H1 (cell line): ENCODE measurements around the gene ARSI. TPM values are rescaled to one million over a fixed set of nuclear protein-coding genes. Genes with fewer than 3 reads are reported as not detected.

ENCODE experiments used
- CTCF ChIA-PET: fragments of 300-600 bp; sonication (Branson Sonifier 250); formaldehyde crosslinking; loops from one replicate; lab custom pipeline; 2021; ENCODE audit not compliant: partially characterized antibody; lab: Charles Lee
- POLR2A ChIA-PET: fragments of 300-600 bp; sonication (Branson Sonifier 250); formaldehyde crosslinking; loops from one replicate; lab custom pipeline; 2021; ENCODE audit warnings: inconsistent platforms; ENCODE audit not compliant: partially characterized antibody; lab: Charles Lee
- DNase-seq, 2 experiments: peaks; one replicate each; pipeline versions ENCODE4 v3.0.0 to v3.0.0-alpha.2; 2010 to 2022; ENCODE audit warnings: low spot score in 2 of 2, low read depth in 1 of 2, mixed read lengths in 1 of 2
- FAIRE-seq: peaks from 2 replicates; lab custom pipeline; 2011; peaks lifted over from hg19 to GRCh38; lab: Jason Lieb, UNC
- H2AFZ ChIP-seq: 2 replicates; pipeline ENCODE4 v1.8.1; 2012; ENCODE audit warnings: low read length, inconsistent platforms
- H2AK5ac ChIP-seq: 2 replicates; pipeline ENCODE4 v1.6.1; 2013; ENCODE audit warnings: low read depth, low read length
- H2BK120ac ChIP-seq: replicated peaks from 2 replicates; pipeline ENCODE3; 2013; ENCODE audit warnings: low read depth, low read length, inconsistent platforms
- H2BK12ac ChIP-seq: 2 replicates; pipeline ENCODE4 v1.6.1; 2013; ENCODE audit warnings: low read depth, low read length
- H2BK15ac ChIP-seq: 2 replicates; pipeline ENCODE4 v1.6.1; 2013; ENCODE audit warnings: low read length
- H2BK20ac ChIP-seq: 2 replicates; pipeline ENCODE4 v1.6.1; 2013; ENCODE audit warnings: low read length
- H2BK5ac ChIP-seq: 2 replicates; pipeline ENCODE4 v1.6.1; 2013; ENCODE audit warnings: low read depth, low read length
- H3K14ac ChIP-seq: 2 replicates; pipeline ENCODE4 v1.6.1; 2013; ENCODE audit warnings: inconsistent platforms; ENCODE audit not compliant: insufficient read length
- H3K18ac ChIP-seq: 2 replicates; pipeline ENCODE4 v1.6.1; 2013; ENCODE audit warnings: low read length; ENCODE audit errors: extremely low read depth
- H3K23ac ChIP-seq: 2 replicates; pipeline ENCODE4 v1.6.1; 2013; ENCODE audit warnings: inconsistent platforms; ENCODE audit not compliant: insufficient read length
- H3K23me2 ChIP-seq: 2 replicates; pipeline ENCODE4 v1.6.1; 2013; ENCODE audit warnings: low read depth, low read length
- H3K27ac ChIP-seq: 2 replicates; pipeline ENCODE4 v1.6.1; 2011; ENCODE audit warnings: low read depth, low read length, inconsistent platforms
- H3K27me3 ChIP-seq, 4 experiments: replicated peaks in 1 of 4; 1 replicate in 1 of 4; 2 replicates in 3 of 4; pipeline versions ENCODE4 v1.6.1 to v1.8.1; 2011 to 2013; ENCODE audit warnings: low read length in 3 of 4, mild to moderate bottlenecking in 3 of 4, inconsistent platforms in 2 of 4, mixed read lengths in 2 of 4, moderate library complexity in 1 of 4; ENCODE audit not compliant: control insufficient read depth in 3 of 4, insufficient read depth in 3 of 4; ENCODE audit errors: extremely low read depth in 1 of 4
- H3K36me3 ChIP-seq, 4 experiments: 2 replicates each; pipeline versions ENCODE4 v1.6.1 to v1.8.1; 2011 to 2013; ENCODE audit warnings: mild to moderate bottlenecking in 4 of 4, low read length in 3 of 4, moderate library complexity in 2 of 4, control low read depth in 1 of 4, inconsistent platforms in 1 of 4; ENCODE audit not compliant: insufficient read depth in 4 of 4, control insufficient read depth in 2 of 4
- H3K4ac ChIP-seq: replicated peaks from 2 replicates; pipeline ENCODE3; 2013; ENCODE audit warnings: low read length, low read depth, mixed read lengths, inconsistent platforms; ENCODE audit not compliant: insufficient read length
- H3K4me1 ChIP-seq, 4 experiments: replicated peaks in 1 of 4; 1 replicate in 1 of 4; 2 replicates in 3 of 4; pipeline versions ENCODE4 v1.6.1 to v1.8.1; 2011 to 2013; ENCODE audit warnings: low read length in 3 of 4, inconsistent platforms in 2 of 4, mixed read lengths in 1 of 4; ENCODE audit not compliant: insufficient read depth in 4 of 4, control insufficient read depth in 3 of 4
- H3K4me2 ChIP-seq, 2 experiments: 2 replicates each; pipeline versions ENCODE4 v1.6.1 to v1.8.1; 2011 to 2013; ENCODE audit warnings: low read depth in 2 of 2, low read length in 2 of 2, control low read depth in 1 of 2, inconsistent platforms in 1 of 2, mild to moderate bottlenecking in 1 of 2; ENCODE audit not compliant: insufficient read depth in 1 of 2
- H3K4me3 ChIP-seq, 4 experiments: fragments of 200-600, 300-600 bp in 1 of 4; sonication (generic), shearing (Covaris generic), sonication (Bioruptor Twin) in 1 of 4; 2 replicates each; pipeline versions ENCODE4 v1.5.1 to v1.8.1; 2011 to 2016; ENCODE audit warnings: low read length in 4 of 4, low read depth in 3 of 4, control low read depth in 2 of 4, inconsistent platforms in 2 of 4, mild to moderate bottlenecking in 2 of 4, mixed read lengths in 1 of 4, moderate library complexity in 1 of 4; ENCODE audit not compliant: insufficient read depth in 2 of 4; ENCODE audit errors: extremely low read depth in 1 of 4
- H3K56ac ChIP-seq: replicated peaks from 2 replicates; pipeline ENCODE3; 2013; ENCODE audit warnings: low read depth, mild to moderate bottlenecking, mixed read lengths, low read length, inconsistent platforms; ENCODE audit not compliant: insufficient read length
- H3K79me1 ChIP-seq: 2 replicates; pipeline ENCODE4 v1.6.1; 2013; ENCODE audit warnings: low read depth, low read length, control low read depth
- H3K79me2 ChIP-seq, 2 experiments: 2 replicates each; pipeline versions ENCODE4 v1.6.1 to v1.8.1; 2012 to 2013; ENCODE audit warnings: low read length in 2 of 2, mild to moderate bottlenecking in 2 of 2, inconsistent platforms in 1 of 2; ENCODE audit not compliant: insufficient read depth in 2 of 2, control insufficient read depth in 1 of 2
- H3K9ac ChIP-seq, 4 experiments: replicated peaks in 1 of 4; 1 replicate in 1 of 4; 2 replicates in 3 of 4; pipeline versions ENCODE4 v1.6.1 to v1.8.1; 2011 to 2013; ENCODE audit warnings: low read depth in 3 of 4, low read length in 3 of 4, control low read depth in 2 of 4, mild to moderate bottlenecking in 2 of 4, moderate library complexity in 2 of 4, inconsistent platforms in 1 of 4; ENCODE audit errors: extremely low read depth in 1 of 4
- H3K9me3 ChIP-seq, 2 experiments: 2 replicates each; pipeline versions ENCODE4 v1.6.1 to v1.8.1; 2012 to 2013; ENCODE audit warnings: mild to moderate bottlenecking in 2 of 2, moderate library complexity in 2 of 2, control low read depth in 1 of 2, inconsistent platforms in 1 of 2, low read depth in 1 of 2, low read length in 1 of 2, mixed read lengths in 1 of 2; ENCODE audit not compliant: insufficient read depth in 2 of 2
- H4K20me1 ChIP-seq, 2 experiments: replicated peaks in 1 of 2; 2 replicates each; pipeline versions ENCODE3 to v1.8.1; 2011 to 2013; ENCODE audit warnings: inconsistent platforms in 2 of 2, low read length in 2 of 2, mild to moderate bottlenecking in 1 of 2; ENCODE audit not compliant: insufficient read depth in 2 of 2, control insufficient read depth in 1 of 2
- H4K5ac ChIP-seq: 2 replicates; pipeline ENCODE4 v1.6.1; 2013; ENCODE audit warnings: low read length, low read depth, mixed read lengths, inconsistent platforms; ENCODE audit not compliant: insufficient read length
- H4K8ac ChIP-seq: 2 replicates; pipeline ENCODE4 v1.8.0; 2013; ENCODE audit warnings: mild to moderate bottlenecking, moderate library complexity, low read length, inconsistent platforms; ENCODE audit not compliant: insufficient read depth; ENCODE audit errors: extremely low read depth
- H4K91ac ChIP-seq: replicated peaks from 2 replicates; pipeline ENCODE3; 2013; ENCODE audit warnings: low read length, mixed read lengths, inconsistent platforms; ENCODE audit not compliant: insufficient read length
- ASH2L ChIP-seq: fragments of 200-600, 300-600 bp; sonication (generic); IDR thresholded peaks from one replicate; pipeline ENCODE4 v1.7.1; 2017; ENCODE audit warnings: low read length
- CREB1 ChIP-seq: IDR thresholded peaks from 2 replicates; pipeline ENCODE4 v1.6.1; 2012; ENCODE audit warnings: inconsistent platforms
- CTCF ChIP-seq, 3 experiments: IDR thresholded peaks; 1 replicate in 2 of 3; 2 replicates in 1 of 3; pipeline versions ENCODE4 v1.5.1 to v1.6.1; 2011; ENCODE audit warnings: low read length in 3 of 3, mild to moderate bottlenecking in 3 of 3, inconsistent platforms in 2 of 3, low read depth in 1 of 3, moderate library complexity in 1 of 3; ENCODE audit not compliant: insufficient read depth in 1 of 3; ENCODE audit errors: control extremely low read depth in 1 of 3
- FOSL1 ChIP-seq: IDR thresholded peaks from 2 replicates; pipeline ENCODE4 v1.6.1; 2011; ENCODE audit warnings: mild to moderate bottlenecking, low read depth, low read length, moderate library complexity; ENCODE audit not compliant: insufficient read depth
- JUN ChIP-seq: IDR thresholded peaks from 2 replicates; pipeline ENCODE4 v1.6.1; 2011; ENCODE audit warnings: low read depth, mild to moderate bottlenecking, improper control_type of control experiment, low read length
- KDM5A ChIP-seq: fragments of 200-600 bp; IDR thresholded peaks from 2 replicates; pipeline ENCODE4 v1.7.1; 2012; ENCODE audit warnings: mild to moderate bottlenecking, low read length, inconsistent platforms, mixed read lengths
- PHF8 ChIP-seq: fragments of 200-600 bp; sonication (generic); conservative IDR thresholded peaks from 2 replicates; pipeline ENCODE4 v1.7.1; 2012; ENCODE audit warnings: low read depth, mild to moderate bottlenecking, inconsistent platforms, low read length, moderate library complexity
- RNF2 ChIP-seq: fragments of 200-900, 300-1000 bp; sonication (generic); IDR thresholded peaks from 2 replicates; pipeline ENCODE4 v1.7.1; 2016; ENCODE audit warnings: borderline replicate concordance, low read depth, mild to moderate bottlenecking, antibody characterized with exemption, low read length; ENCODE audit not compliant: poor library complexity, severe bottlenecking; ENCODE audit errors: missing control alignments
- SP2 ChIP-seq: IDR thresholded peaks from 2 replicates; pipeline ENCODE4 v1.6.1; 2012; ENCODE audit warnings: mild to moderate bottlenecking, low read length, inconsistent platforms
- ZNF274 ChIP-seq: IDR thresholded peaks from 2 replicates; pipeline ENCODE4 v1.7.0; 2012; ENCODE audit warnings: low read length, borderline replicate concordance; ENCODE audit errors: extremely low read depth
- WGBS, 2 experiments: shearing (Covaris generic) in 1 of 2; methylation state at CpG; one replicate each; pipeline versions ENCODE4 v1.1.6 to v1.1.7; 2013 to 2015; ENCODE audit warnings: low lambda C conversion rate in 2 of 2, mixed read lengths in 2 of 2, inconsistent platforms in 1 of 2, low coverage in 1 of 2, missing lambda C conversion rate in 1 of 2; ENCODE audit not compliant: insufficient replicate concordance in 2 of 2, insufficient coverage in 1 of 2, insufficient read length in 1 of 2; ENCODE audit errors: extremely low coverage in 1 of 2, missing lambda C conversion rate in 1 of 2; 5-methylcytosine and 5-hydroxymethylcytosine counted together
- polyA plus RNA-seq, 7 experiments: library from polyadenylated mRNA; depleted of rRNA in 3 of 7; stranded (reverse) in 5 of 7; unstranded in 2 of 7; fragments of >200 nt in 5 of 7; fragments of 200-250 nt in 2 of 7; gene quantifications; 1 replicate in 5 of 7; 2 replicates in 1 of 7; 4 replicates in 1 of 7; pipeline versions ENCODE4 v1.2.1 to v1.2.3, GENCODE V29; 2011 to 2013; ENCODE audit warnings: missing spikeins in 2 of 7, mixed read lengths in 2 of 7
- total RNA-seq: library from RNA; stranded (reverse); fragmentation: NEBNext Ultra II Directional; extraction: Animal tissue kit (Norgen Biotek cat#: 25700); gene quantifications from 2 replicates; pipeline ENCODE4 v1.2.1, GENCODE V29; 2021
- TF ChIP-seq, protein P1 (sequence below): IDR thresholded peaks from 2 replicates; pipeline ENCODE4 v1.6.1; 2012; ENCODE audit warnings: inconsistent platforms

The ARSI gene
- total and polyA plus RNA-seq, 2 of the 8 experiments (the other 6 are each of a cell fraction or from before 2014, with no cell fraction given): 4.5 to 6.7 TPM

DNA sequence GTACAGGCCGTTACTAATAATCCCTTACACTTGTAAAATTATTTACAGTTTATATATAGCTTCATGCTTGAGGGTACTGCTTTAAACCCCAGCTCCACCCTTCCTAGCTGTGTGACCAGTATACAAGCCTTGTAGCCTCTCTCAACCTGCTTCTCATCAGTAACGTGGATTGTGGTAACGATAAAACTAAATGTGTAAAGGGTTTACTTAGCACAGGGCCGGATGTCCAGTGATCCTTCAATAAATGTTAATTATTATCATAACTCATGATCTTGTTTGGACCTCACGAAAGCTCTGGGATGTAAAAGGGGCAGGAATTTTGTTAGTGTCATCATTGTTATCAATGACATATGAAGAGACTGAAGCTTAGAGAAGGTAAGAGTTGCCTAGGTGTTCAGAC lies 7.5 kb upstream of the ARSI start:
- no peaks in the 10 kb centered on the region for H3K23me2 ChIP-seq
- no peaks in the 10 kb centered on the region for H3K79me2 ChIP-seq
- H3K4me2 ChIP-seq: no peak overlapping the region
- no peak overlapping the region for H3K27ac ChIP-seq
- H3K27me3 ChIP-seq: no peaks in the 10 kb centered on the region
- H2BK12ac ChIP-seq: no peak overlapping the region
- no peak overlapping the region for H2AK5ac ChIP-seq
- DNase-seq: no peak
- no peaks in the 10 kb centered on the region for H3K9me3 ChIP-seq
- POLR2A ChIA-PET: interaction anchor here (1.2 kb wide), 1 partner anchor 10 kb away, joined by 3 read pairs; no protein-coding TSS in a partner anchor
- H3K4me1 ChIP-seq: peaks cover 0 to 3% (median 0%) of the 10 kb centered on the region in 4 experiments; a peak in 2 of 7 replicates
- no peak for FAIRE-seq
- H3K4ac ChIP-seq: no peak overlapping the region
- no peak overlapping the region for H2AFZ ChIP-seq
- no peak overlapping the region for H4K8ac ChIP-seq
- no peaks in the 10 kb centered on the region for H4K20me1 ChIP-seq
- H3K9ac ChIP-seq: no peak overlapping the region
- no peak overlapping the region for H2BK5ac ChIP-seq
- H2BK120ac ChIP-seq: no peak overlapping the region
- CTCF ChIA-PET: interaction anchor here (1.0 to 2.8 kb wide), 7 partner anchors 10 to 122 kb away, joined by 3 to 7 read pairs (median 4); no protein-coding TSS in a partner anchor
- H3K23ac ChIP-seq: no peak overlapping the region
- no peak overlapping the region for H2BK20ac ChIP-seq
- no peak overlapping the region for H4K91ac ChIP-seq
- 85% methylated on average over 5 of the region's 5 CpGs; no CpG with 5 or more reads in 1 of the 2 experiments for WGBS, 2 experiments
- no peak overlapping the region for H3K18ac ChIP-seq
- no peak overlapping the region for H4K5ac ChIP-seq
- H2BK15ac ChIP-seq: no peak overlapping the region
- H3K79me1 ChIP-seq: no peaks in the 10 kb centered on the region
- no peak overlapping the region for H3K56ac ChIP-seq
- no peak overlapping the region for H3K14ac ChIP-seq
- no peak overlapping the region for H3K4me3 ChIP-seq
- no peaks in the 10 kb centered on the region for H3K36me3 ChIP-seq
- no peak for TF ChIP-seq FOSL1
- no peak for TF ChIP-seq ASH2L
- TF ChIP-seq RNF2: no peak
- TF ChIP-seq CTCF (IDR thresholded peaks at IDR 0.05; ENCODE audit: control extremely low read depth in 1 of 3, insufficient read depth in 1 of 3, low read depth in 1 of 3, low read length in 3 of 3): no peak
- no peak for TF ChIP-seq KDM5A
- no peak for TF ChIP-seq SP2
- TF ChIP-seq CREB1: no peak
- no peak for TF ChIP-seq ZNF274
- no peak for TF ChIP-seq JUN
- TF ChIP-seq, protein P1, sequence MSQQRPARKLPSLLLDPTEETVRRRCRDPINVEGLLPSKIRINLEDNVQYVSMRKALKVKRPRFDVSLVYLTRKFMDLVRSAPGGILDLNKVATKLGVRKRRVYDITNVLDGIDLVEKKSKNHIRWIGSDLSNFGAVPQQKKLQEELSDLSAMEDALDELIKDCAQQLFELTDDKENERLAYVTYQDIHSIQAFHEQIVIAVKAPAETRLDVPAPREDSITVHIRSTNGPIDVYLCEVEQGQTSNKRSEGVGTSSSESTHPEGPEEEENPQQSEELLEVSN: no peak
- TF ChIP-seq PHF8: no peak
